ENCODE results near the gene MAD1L1.

GRCh38 chr7:2270495-2270894 lies 37.8 kb upstream of the MAD1L1 start:
- TF ChIP-seq, protein P1, sequence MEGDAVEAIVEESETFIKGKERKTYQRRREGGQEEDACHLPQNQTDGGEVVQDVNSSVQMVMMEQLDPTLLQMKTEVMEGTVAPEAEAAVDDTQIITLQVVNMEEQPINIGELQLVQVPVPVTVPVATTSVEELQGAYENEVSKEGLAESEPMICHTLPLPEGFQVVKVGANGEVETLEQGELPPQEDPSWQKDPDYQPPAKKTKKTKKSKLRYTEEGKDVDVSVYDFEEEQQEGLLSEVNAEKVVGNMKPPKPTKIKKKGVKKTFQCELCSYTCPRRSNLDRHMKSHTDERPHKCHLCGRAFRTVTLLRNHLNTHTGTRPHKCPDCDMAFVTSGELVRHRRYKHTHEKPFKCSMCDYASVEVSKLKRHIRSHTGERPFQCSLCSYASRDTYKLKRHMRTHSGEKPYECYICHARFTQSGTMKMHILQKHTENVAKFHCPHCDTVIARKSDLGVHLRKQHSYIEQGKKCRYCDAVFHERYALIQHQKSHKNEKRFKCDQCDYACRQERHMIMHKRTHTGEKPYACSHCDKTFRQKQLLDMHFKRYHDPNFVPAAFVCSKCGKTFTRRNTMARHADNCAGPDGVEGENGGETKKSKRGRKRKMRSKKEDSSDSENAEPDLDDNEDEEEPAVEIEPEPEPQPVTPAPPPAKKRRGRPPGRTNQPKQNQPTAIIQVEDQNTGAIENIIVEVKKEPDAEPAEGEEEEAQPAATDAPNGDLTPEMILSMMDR (conservative IDR thresholded peaks at IDR 0.05; ENCODE audit: low read depth, low read length) = no peak
- no peak for TF ChIP-seq EZH2 (IDR thresholded peaks at IDR 0.05; ENCODE audit: borderline replicate concordance, low read depth, low read length, poor library complexity, severe bottlenecking)
